ENCODE data around the gene P3H4. TPM values are rescaled to one million over a fixed set of nuclear protein-coding genes. Genes with fewer than 3 reads are reported as not detected.

P3H4 gene
- total RNA-seq, 1 experiment from 2014 or later = 24.0 TPM

GRCh38 chr17:41787021-41787418, 24.7 kb downstream of the P3H4 start:
- Mint-ChIP-seq H3K36me3 (ENCODE audit: insufficient read depth in 1 of 3, low read depth in 3 of 3) (peaks cover 2 to 9% (median 4%) of the 10 kb centered on the region in 3 experiments; a peak in 5 of 7 replicates), H3K27me3 (ENCODE audit: low read depth) (peaks cover 9% of the 10 kb centered on the region), H3K4me1 (peaks cover 28 to 44% of the 10 kb centered on the region in 2 experiments), H3K27ac (no peak overlapping the region), H3K4me3 (peak overlapping the region; percentile 77 to 92), H3K9me3 (no peaks in the 10 kb centered on the region; a peak in 1 of 5 replicates)
- Histone ChIP-seq H3K9ac (ENCODE audit: extremely low read depth, insufficient read length, low read length) (no peak overlapping the region), H3K56ac (ENCODE audit: insufficient read length, low read depth, low read length) (no peak overlapping the region), H4K91ac (ENCODE audit: insufficient read length, low read depth, low read length) (no peak overlapping the region), H3K4me1 (ENCODE audit: insufficient read depth, low read length) (peaks cover 2% of the 10 kb centered on the region; the same call in 1 of the 2 replicates), H3K23me2 (ENCODE audit: insufficient read length, low read depth, low read length, poor library complexity, severe bottlenecking) (peaks cover 8% of the 10 kb centered on the region), H3K4me2 (ENCODE audit: insufficient read depth, insufficient read length, low read length) (no peak overlapping the region), H3K4ac (ENCODE audit: low read depth, low read length) (no peak overlapping the region), H3K27ac (ENCODE audit: insufficient read length, low read depth, low read length) (no peak overlapping the region), H3T11ph (ENCODE audit: low read length) (no peak overlapping the region), H3K79me1 (ENCODE audit: insufficient read depth, low read depth, low read length, poor library complexity, severe bottlenecking) (no peaks in the 10 kb centered on the region), H2AK5ac (ENCODE audit: insufficient read length, low read length) (no peak overlapping the region), H3K18ac (ENCODE audit: insufficient read length, low read depth, low read length) (no peak overlapping the region), H2BK20ac (ENCODE audit: low read depth, low read length, poor library complexity, severe bottlenecking) (no peak overlapping the region), H2BK120ac (ENCODE audit: low read depth, low read length, poor library complexity, severe bottlenecking) (no peak overlapping the region), H3K79me2 (ENCODE audit: insufficient read depth, low read length) (no peaks in the 10 kb centered on the region; the same call in 1 of the 2 replicates), H3K9me3 (ENCODE audit: control insufficient read depth, low read depth, low read length) (no peaks in the 10 kb centered on the region), H2BK5ac (ENCODE audit: insufficient read length, low read length) (no peak overlapping the region), H4K5ac (ENCODE audit: insufficient read length, low read depth, low read length) (no peak overlapping the region), H3K14ac (ENCODE audit: insufficient read depth, low read length) (no peak overlapping the region), H3K23ac (ENCODE audit: insufficient read length, low read depth, low read length) (no peak overlapping the region), H4K20me1 (ENCODE audit: control insufficient read depth, insufficient read depth, insufficient read length) (no peaks in the 10 kb centered on the region), H2BK12ac (ENCODE audit: insufficient read length, low read depth, low read length) (no peak overlapping the region), H3K27me3 (ENCODE audit: insufficient read depth, low read length) (no peaks in the 10 kb centered on the region), H2AFZ (ENCODE audit: low read length) (no peak overlapping the region), H2BK15ac (ENCODE audit: low read depth, low read length) (no peak overlapping the region), H4K8ac (replicated peaks; ENCODE audit: insufficient read length, low read depth, low read length) (no peak overlapping the region)
- DNase-seq = no peak
- no CpG with 5 or more reads among the region's 4 CpGs for WGBS (ENCODE audit: extremely low coverage, insufficient read length, low lambda C conversion rate)
- no peak for TF ChIP-seq CTCF (conservative IDR thresholded peaks at IDR 0.05)

Data from H9 (cell line).